Ammon's horn (tissue), 1 donor: ENCODE data around the gene CHID1.

Source experiments
- DNase-seq: peaks from one replicate; pipeline ENCODE4 v3.0.0-alpha.2; 2016; ENCODE audit warnings: low spot score

Gene CHID1

GRCh38 chr11:849951-850774 is 60.4 kb downstream of the CHID1 start:
- no peak for DNase-seq

GRCh38 chr11:849104-849824 is 61.3 kb downstream of the CHID1 start:
- no peak for DNase-seq

GRCh38 chr11:848380-848931 is 62.2 kb downstream of the CHID1 start:
- DNase-seq, result no peak

GRCh38 chr11:847876-848275 is 62.7 kb downstream of the CHID1 start:
- no peak for DNase-seq

- DNase-seq, result no peak
These were observed 64.0 kb downstream of the CHID1 start for GRCh38 chr11:846496-847098.

GRCh38 chr11:845872-846495 is 64.6 kb downstream of the CHID1 start:
- no peak for DNase-seq

DNA sequence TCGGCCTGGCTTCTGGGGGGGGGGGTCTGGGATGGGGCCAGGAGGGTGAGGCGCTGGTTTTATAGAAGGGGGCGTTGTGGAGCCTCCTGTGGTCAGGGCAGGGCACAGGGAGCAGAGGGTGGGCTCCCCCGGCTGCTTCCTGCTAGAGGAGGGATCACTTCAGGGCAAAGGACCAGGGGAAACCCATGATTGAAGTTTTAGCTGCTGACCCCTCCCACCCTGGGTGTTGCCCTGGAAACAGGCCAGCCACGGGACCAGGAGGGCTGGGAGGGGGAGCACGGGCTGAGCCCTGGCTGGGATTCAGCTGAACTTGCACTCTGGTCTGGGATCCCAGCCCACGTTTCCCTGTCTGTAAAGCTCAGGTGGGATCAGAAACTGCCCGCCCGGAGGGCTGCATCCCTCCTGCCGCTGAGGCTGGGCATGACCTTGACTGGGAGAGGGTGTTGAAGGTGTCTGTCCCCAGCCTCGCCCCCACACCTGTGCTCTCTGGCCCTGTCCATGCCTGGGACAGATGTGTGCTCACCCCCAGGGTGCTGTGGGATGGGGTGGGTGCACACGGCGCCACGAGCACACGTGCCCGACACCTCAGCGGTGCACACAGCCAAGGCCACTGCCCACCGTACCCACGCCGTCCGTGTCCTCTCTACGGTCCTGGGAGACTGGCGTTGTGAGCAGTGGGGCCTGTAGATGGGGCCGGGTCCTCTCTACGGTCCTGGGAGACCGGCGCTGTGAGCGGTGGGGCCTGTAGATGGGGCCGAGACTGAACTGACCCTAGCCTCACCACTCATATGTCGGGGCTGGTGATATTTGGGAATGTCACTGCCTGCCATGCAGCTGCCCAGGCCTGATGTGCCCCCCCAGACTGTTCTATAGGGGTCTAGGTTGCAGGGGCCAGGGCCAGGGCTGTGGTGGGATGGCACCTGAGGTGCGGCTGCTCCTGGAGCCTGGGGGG is 65.6 kb downstream of the CHID1 start:
- DNase-seq, result peak; percentile 57

- DNase-seq, result no peak
These were observed 66.6 kb downstream of the CHID1 start for GRCh38 chr11:843818-844692.

GRCh38 chr11:843086-843734 is 67.4 kb downstream of the CHID1 start:
- no peak for DNase-seq

DNA sequence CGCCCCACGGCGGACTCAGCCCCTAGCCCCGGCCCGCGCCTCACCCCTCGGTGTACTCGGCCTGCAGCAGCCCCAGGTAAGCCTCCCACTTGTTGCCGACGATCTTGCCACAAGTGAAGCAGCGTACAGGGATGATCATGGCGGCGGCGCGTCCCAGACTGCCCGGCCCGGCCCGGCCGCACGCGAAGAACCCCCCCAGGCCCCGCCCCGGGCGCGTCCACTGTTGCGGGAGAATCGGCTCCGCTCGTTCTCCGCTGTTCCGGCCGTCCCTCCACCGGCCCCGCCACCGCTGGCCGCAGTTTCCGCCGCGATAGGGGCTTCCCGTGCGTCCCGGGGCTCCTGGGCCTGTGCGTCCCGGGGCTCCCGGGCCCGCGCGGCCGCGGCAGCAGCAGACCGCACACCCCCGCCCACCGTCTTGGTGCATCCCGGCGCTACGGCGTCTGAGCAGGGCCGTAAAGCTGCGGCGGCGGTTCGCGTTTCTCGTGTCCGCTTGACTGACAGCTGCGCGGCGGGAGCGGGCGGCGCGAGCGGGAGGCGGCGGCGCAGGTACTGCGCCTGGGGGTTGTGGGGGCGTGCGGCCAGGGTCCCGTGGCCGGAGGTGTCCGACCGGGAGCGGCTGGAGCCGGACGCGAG is 68.1 kb downstream of the CHID1 start, which contains the start of the genes POLR2L and TSPAN4:
TSS of gene POLR2L (minus strand) at position 160 of the 633 bp plus-strand sequence. CDS start at position 139, 21 bp downstream.
TSS of gene TSPAN4 (plus strand) at position 483 of the 633 bp plus-strand sequence. CDS start 7,453 bp downstream, outside the sequence.
- DNase-seq, result peak; percentile 88

GRCh38 chr11:841981-842369 is 68.6 kb downstream of the CHID1 start:
- DNase-seq, result no peak

DNA sequence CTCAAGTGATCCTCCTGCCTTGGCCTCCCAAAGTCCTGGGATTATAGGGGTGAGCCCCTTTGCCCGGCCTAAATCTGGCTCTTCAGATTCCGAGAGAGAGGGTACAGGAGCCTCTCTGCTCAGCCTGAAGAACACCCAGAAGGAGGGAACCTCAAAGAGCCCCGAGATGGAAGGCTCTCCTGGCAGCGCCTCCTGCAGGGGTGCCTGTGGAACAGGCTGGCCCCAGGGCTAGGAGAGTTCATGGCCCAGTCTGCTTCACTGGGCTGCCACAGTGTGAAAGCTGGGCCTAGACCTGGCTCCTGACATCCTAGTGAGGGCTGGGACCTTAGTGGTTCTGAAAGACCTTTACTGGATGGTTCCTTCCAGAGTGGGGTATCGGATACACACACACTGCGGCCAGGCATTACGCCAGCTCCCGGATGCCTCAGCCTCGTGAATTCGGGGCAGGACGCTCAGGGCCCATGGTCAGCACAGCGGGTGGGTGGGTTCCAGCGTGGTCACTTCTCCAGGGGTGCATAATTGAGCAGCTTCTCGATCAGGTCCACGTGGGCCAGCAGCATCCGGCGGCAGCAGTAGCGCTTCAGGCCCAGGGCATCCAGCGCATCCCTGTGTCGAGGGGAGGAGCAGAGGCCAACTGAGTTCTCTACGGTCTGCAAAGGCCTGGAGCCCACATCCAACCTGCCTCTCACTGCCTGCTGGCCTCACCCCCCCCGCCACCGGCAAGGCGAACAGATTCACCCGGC is 70.6 kb downstream of the CHID1 start:
- DNase-seq, result no peak

- DNase-seq, result no peak
These were observed 71.4 kb downstream of the CHID1 start for GRCh38 chr11:839280-839623.

DNA sequence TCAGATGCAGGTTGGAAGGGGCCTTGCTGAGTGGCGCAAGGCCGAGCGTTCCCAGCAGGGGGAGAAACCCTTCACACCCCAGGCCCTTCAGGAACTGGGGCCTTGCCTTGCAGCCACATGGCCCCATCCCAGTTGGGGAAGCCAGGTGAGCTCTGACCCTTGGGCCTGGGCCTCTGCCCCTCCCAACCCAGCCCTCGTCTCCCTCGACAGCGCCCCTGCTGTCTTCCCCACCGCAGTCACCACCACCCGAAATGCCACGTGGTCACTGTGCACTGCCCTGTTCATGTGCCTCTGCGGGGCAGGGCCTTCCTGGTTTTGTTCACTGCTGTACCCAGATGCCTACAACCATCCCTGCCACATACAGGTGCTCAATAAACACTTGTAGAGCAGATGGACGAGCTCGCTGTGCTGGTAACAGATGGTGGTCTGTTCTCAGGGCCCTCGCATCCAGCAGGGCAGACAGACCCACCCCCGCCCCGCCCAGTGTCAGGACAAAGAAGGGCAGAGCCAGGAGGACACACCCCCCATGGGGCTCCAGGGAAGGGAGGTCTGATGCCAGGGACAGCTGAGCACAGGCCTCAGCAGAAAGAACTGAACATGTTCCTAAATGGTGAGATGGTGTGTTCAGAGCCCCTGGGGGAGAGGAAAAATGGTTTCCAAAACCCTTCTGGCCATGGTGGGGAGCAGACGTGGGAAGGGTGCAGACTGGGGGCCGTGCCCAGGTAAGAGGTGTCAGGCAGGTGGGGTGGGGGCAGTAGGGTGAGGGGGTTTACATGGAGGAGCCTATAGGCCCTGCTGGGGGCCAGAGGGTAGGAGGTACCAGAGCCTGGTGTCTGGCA is 72.0 kb downstream of the CHID1 start:
- DNase-seq, result no peak

GRCh38 chr11:837990-838307 is 72.7 kb downstream of the CHID1 start:
- no peak for DNase-seq

DNA sequence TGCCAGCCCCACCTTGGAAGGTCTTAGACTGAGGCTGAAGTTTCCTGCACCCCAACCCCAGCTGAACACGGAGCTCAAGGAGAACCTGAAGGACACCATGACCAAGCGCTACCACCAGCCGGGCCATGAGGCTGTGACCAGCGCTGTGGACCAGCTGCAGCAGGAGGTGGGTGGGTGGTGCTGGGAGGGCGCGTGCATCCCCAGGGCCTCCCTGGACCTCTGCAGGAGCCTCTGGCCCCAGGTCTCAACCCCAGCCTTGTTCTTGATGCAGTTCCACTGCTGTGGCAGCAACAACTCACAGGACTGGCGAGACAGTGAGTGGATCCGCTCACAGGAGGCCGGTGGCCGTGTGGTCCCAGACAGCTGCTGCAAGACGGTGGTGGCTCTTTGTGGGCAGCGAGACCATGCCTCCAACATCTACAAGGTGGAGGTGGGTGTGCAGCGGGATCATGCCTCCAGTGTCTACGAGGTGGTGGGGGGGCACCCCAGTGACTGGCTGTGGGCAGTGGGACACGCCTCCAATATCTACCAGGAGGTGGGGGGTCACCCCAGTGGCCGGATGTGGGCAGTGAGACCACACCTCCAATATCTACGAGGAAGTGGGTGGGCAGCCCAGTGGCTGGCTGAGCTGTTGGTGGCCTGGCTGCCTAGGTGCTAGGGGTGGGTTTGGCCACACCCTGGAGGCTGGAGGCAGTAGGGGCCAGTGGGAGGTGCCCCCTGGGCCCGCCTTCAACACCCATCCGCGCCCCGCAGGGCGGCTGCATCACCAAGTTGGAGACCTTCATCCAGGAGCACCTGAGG is 73.2 kb downstream of the CHID1 start:
- DNase-seq, result no peak

DNA sequence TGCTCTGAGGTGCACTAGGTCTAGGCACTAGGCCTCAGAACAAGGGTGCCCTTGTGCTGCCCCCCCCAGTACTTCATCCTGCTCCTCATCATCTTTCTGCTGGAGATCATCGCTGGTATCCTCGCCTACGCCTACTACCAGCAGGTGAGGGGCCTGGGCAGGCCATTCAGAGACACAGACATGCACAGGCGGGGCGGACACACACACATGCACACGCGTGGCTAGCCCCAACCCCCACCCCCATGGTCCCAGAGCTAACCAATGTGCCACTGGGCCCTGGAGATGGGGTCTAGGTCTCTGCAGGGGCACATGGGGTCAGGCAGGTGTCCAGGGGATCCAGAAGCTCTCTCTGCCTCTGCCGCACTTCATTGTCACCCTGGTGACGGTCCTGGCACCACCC is 73.9 kb downstream of the CHID1 start:
- DNase-seq, result no peak
